ENCODE data around the gene HYKK.

- TF ChIP-seq POLR2AphosphoS5 (IDR thresholded peaks at IDR 0.05) (no peak), CTCF (IDR thresholded peaks at IDR 0.05) (no peak), EP300 (IDR thresholded peaks at IDR 0.05) (no peak), POLR2A (IDR thresholded peaks at IDR 0.05) (no peak)
Measured at GRCh38 chr15:78565097-78565950, 57.9 kb downstream of the HYKK start, which contains the start of gene CHRNA5.

Data from upper lobe of left lung (tissue), 4 donors.